Measurements from ENCODE around the gene CHP2.
"Not testable (repeated sequence)": the region's sequence is repeated elsewhere in the genome, so short reads cannot be mapped to it uniquely, and the experiment has no call there.

CHP2 gene

GRCh38 chr16:23745263-23745662, 9.6 kb upstream of the CHP2 start:
- no peak for DNase-seq (ENCODE audit: low read depth in 2 of 2)

- DNase-seq (ENCODE audit: low read depth in 2 of 2): no peak
Measured at GRCh38 chr16:23748630-23749029, 6.2 kb upstream of the CHP2 start.

- not testable (repeated sequence) for DNase-seq (ENCODE audit: low read depth in 2 of 2)
Measured at GRCh38 chr16:23751053-23751452, 3.8 kb upstream of the CHP2 start.

GRCh38 chr16:23753908-23754593, 775 bp upstream of the CHP2 start:
- DNase-seq (ENCODE audit: low read depth in 2 of 2): no peak

- no peak for DNase-seq (ENCODE audit: low read depth in 2 of 2)
Measured at GRCh38 chr16:23755484-23755809, 621 bp downstream of the CHP2 start.

- no peak for DNase-seq (ENCODE audit: low read depth in 2 of 2)
Measured at GRCh38 chr16:23757116-23757515, 2.3 kb downstream of the CHP2 start.

- DNase-seq (ENCODE audit: low read depth in 2 of 2): no peak
Measured at GRCh38 chr16:23757937-23758619, 3.3 kb downstream of the CHP2 start.

- no peak for DNase-seq (ENCODE audit: low read depth in 2 of 2)
Measured at GRCh38 chr16:23765933-23766332, 11.1 kb downstream of the CHP2 start.

GRCh38 chr16:23768581-23768980, 13.8 kb downstream of the CHP2 start:
- DNase-seq (ENCODE audit: low read depth in 2 of 2): no peak

- no peak for DNase-seq (ENCODE audit: low read depth in 2 of 2)
Measured at GRCh38 chr16:23771027-23771426, 16.2 kb downstream of the CHP2 start.

GRCh38 chr16:23771642-23772041, 16.8 kb downstream of the CHP2 start:
- DNase-seq (ENCODE audit: low read depth in 2 of 2): no peak

GRCh38 chr16:23773339-23773738, 18.5 kb downstream of the CHP2 start:
- no peak for DNase-seq (ENCODE audit: low read depth in 2 of 2)

- no peak for DNase-seq (ENCODE audit: low read depth in 2 of 2)
Measured at GRCh38 chr16:23781176-23781575, 26.4 kb downstream of the CHP2 start.

- DNase-seq (ENCODE audit: low read depth in 2 of 2): no peak
Measured at GRCh38 chr16:23784811-23785447, 30.1 kb downstream of the CHP2 start.

- no peak for DNase-seq (ENCODE audit: low read depth in 2 of 2)
Measured at GRCh38 chr16:23785842-23786241, 31.0 kb downstream of the CHP2 start.

- no peak for DNase-seq (ENCODE audit: low read depth in 2 of 2)
Measured at GRCh38 chr16:23786964-23787561, 32.2 kb downstream of the CHP2 start.

- no peak for DNase-seq (ENCODE audit: low read depth in 2 of 2)
Measured at GRCh38 chr16:23788685-23789084, 33.9 kb downstream of the CHP2 start.

GRCh38 chr16:23795378-23795777, 40.6 kb downstream of the CHP2 start:
- DNase-seq (ENCODE audit: low read depth in 2 of 2): no peak

GRCh38 chr16:23796941-23797340, 42.1 kb downstream of the CHP2 start:
- no peak for DNase-seq (ENCODE audit: low read depth in 2 of 2)

- DNase-seq (ENCODE audit: low read depth in 2 of 2): peak; percentile 75 to 78
Measured at GRCh38 chr16:23801378-23801777, 46.6 kb downstream of the CHP2 start.

- DNase-seq (ENCODE audit: low read depth in 2 of 2): no peak
Measured at GRCh38 chr16:23802776-23803175, 48.0 kb downstream of the CHP2 start.

GRCh38 chr16:23803591-23804123, 48.8 kb downstream of the CHP2 start:
- peak; percentile 51 to 61 for DNase-seq (ENCODE audit: low read depth in 2 of 2)

GRCh38 chr16:23807028-23807427, 52.2 kb downstream of the CHP2 start:
- DNase-seq (ENCODE audit: low read depth in 2 of 2): no peak
